GM12874 (cell line): ENCODE results near the gene SPRR5.

Source experiments
- TF ChIP-seq, protein P1 (sequence below): IDR thresholded peaks from 2 replicates; pipeline ENCODE4 v1.5.1; 2011; ENCODE audit warnings: low read depth, mild to moderate bottlenecking, control low read depth, low read length, moderate library complexity; ENCODE audit not compliant: insufficient read depth

SPRR5 gene

DNA sequence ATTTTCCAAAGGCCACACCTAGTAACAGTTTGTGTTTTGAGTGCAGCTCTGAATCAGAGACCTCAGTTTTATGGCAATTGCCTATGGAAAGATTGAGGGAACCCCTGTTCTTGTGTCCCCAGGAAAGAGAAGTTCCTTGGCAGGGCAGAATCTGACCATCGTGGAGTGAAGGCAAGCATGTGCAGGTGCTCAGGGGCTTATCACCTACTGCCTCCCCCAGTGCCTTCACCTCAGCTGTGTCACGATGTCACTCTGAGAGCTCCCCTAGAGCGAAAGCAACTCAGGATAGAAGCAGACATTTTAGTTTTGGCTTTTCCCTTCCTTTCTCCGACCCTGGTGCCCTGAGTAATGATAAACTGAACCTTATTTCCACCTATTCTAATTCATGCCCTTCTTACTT, 35.1 kb downstream of the SPRR5 start:
- TF ChIP-seq, protein P1, sequence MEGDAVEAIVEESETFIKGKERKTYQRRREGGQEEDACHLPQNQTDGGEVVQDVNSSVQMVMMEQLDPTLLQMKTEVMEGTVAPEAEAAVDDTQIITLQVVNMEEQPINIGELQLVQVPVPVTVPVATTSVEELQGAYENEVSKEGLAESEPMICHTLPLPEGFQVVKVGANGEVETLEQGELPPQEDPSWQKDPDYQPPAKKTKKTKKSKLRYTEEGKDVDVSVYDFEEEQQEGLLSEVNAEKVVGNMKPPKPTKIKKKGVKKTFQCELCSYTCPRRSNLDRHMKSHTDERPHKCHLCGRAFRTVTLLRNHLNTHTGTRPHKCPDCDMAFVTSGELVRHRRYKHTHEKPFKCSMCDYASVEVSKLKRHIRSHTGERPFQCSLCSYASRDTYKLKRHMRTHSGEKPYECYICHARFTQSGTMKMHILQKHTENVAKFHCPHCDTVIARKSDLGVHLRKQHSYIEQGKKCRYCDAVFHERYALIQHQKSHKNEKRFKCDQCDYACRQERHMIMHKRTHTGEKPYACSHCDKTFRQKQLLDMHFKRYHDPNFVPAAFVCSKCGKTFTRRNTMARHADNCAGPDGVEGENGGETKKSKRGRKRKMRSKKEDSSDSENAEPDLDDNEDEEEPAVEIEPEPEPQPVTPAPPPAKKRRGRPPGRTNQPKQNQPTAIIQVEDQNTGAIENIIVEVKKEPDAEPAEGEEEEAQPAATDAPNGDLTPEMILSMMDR = no peak

DNA sequence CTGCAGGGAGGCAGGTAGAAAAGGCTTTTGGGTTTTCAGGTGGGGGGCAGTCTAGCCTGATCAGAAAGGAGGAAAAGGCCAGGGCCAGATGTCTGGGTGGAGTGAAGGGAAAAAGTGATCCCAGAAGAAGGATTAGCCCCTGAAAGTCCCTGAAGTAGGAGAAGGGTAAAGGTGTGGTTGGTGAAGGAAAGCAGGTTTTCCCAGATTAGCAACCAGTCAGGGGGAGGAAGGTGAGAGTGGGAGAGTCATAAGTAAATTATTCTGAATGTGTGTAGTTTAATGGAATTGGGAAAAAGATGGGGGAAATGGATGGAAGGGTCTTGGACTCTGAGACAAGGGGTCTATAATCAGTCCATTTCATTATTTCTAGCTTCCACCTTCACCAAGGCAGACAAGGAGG, 36.2 kb downstream of the SPRR5 start:
- TF ChIP-seq, protein P1 = no peak

DNA sequence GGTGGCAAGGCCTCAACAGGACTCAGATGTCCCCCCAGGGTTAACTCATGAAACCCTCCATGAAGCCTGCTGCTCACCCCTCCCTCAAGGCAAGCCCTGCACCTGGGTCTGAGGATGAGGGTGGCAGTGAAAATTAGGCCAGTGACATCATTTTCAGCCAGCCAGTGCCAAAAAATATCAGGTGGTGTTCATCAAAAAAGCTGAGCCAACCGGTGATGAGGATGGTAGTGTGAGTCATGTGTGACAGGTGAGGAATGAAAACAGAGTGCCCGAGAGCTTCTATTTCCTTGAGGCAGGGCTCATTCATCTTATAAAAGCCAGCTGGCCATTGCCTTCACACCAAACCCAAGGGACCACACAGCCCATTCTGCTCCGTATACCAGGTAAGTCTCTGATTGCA, 36.7 kb downstream of the SPRR5 start, which contains the start of gene SPRR1A:
Gene SPRR1A, plus strand, starts transcription at position 339 of the 400 bp plus-strand sequence. CDS start 1,150 bp downstream, outside the sequence.
- TF ChIP-seq, protein P1 = no peak

DNA sequence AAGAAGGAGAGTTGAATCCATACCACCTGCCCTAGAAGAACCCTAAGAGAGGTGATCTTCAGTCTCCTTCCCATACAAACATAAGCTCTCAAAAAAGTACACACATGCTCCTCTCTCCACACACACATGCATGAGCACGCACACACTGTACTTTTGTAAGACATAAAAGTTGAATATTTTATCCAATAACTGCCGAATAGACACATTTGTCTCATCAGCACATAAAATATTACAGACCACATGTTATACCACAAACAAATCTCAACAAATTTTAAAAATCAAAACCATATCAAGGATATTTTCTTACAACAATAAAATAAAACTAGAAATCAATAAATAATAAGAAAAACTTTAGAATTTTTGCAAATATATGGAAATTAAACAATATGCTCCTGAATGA, 39.6 kb downstream of the SPRR5 start:
- TF ChIP-seq, protein P1 = no peak

DNA sequence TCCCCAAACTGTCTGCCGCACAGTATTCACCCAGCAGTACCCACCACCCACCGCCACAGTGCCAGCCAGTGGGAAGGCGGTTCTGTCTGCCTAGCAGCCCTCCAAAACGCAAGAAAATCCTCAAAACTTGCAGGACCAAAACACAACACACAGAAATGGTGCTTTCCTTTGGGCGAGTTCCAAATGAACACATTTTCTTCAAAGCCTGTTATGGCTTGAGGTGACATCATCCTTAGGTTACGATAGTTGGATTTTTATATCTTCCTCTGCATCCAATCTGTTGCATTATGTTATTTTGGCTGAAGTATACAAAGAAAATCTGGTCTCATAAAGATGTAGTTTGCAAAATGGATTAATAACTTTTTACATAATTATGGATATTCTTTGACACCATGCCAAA, 46.2 kb downstream of the SPRR5 start:
- TF ChIP-seq, protein P1 = no peak

DNA sequence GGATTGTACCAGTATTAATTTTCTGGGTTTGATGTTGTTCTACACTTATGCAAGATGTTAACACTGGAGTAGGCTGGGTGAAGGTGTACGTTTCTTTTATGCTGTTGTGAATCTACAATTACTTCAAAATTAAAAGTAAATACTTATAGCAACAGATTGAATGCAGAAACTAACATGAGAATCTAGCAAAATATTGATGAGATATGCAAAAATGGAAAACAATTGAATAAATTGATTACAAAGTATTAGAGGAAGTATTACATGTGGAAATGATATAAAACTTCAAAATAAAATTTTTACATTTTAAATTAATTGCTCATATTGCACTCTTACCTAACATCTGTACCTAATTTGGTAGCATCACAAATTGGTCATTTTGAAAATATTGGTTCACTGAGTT, 48.8 kb downstream of the SPRR5 start:
- TF ChIP-seq, protein P1 = no peak

DNA sequence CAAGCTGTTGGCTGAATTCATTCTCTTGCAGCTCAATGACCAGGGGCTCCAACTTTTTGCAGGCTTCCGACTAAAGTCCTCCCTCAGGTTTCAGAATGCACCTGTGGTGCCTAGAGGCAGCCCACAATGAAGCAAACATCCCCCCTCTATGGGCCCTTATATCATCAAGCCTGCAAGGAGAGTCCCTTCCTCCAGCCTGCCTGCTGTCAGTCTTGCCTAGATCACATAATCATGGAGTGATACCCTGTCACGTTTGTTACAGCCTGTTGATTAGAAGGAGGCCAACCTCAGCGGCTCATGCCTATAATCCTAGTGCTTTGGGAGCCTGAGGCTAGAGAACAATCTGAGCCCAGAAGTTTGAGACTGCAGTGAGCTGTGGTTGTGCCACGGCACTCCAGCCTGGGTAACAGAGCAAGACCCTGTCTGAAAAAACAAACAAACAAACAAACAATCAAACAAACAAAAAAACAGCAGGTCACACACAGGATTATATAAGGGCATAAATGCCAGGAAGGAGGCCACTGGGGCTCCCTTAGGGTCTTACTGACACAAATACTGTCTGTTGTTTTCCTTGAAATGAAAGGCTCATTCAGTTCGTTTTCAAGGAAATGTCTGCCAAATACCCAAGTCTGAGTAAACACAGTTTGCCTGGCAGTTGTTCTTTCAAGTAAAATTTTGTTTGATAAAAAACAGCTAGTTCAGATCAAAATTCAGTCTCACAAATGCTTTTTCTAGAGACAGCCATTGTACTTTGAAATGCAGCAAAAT, 49.8 kb downstream of the SPRR5 start:
- TF ChIP-seq, protein P1 = no peak
